IPS DF 6.9 (cell line): ENCODE results near the gene PITPNM2.

Experiments
- DNase-seq: peaks from one replicate; pipeline ENCODE4 v3.0.0-alpha.2; 2013; ENCODE audit warnings: low read depth, low spot score
- H3K27ac ChIP-seq: one replicate; pipeline ENCODE4 v1.5.1; 2013; ENCODE audit warnings: low read length, control low read depth
- H3K27me3 ChIP-seq: 2 replicates; pipeline ENCODE4 v1.6.1; 2013; ENCODE audit warnings: mild to moderate bottlenecking, low read length; ENCODE audit not compliant: control insufficient read depth, insufficient read depth
- H3K36me3 ChIP-seq: 2 replicates; pipeline ENCODE4 v1.6.1; 2013; ENCODE audit warnings: low read length; ENCODE audit not compliant: control insufficient read depth, insufficient read depth
- H3K4me1 ChIP-seq: 2 replicates; pipeline ENCODE4 v1.6.1; 2013; ENCODE audit warnings: low read length; ENCODE audit not compliant: control insufficient read depth, insufficient read depth
- H3K4me3 ChIP-seq: 2 replicates; pipeline ENCODE4 v1.5.1; 2013; ENCODE audit warnings: mild to moderate bottlenecking, low read length
- H3K9me3 ChIP-seq: 2 replicates; pipeline ENCODE4 v1.6.1; 2013; ENCODE audit warnings: low read length, inconsistent platforms; ENCODE audit not compliant: control insufficient read depth, insufficient read depth
- WGBS: extraction: QIAGEN DNeasy Blood & Tissue Kit; methylation state at CpG from one replicate; pipeline ENCODE4 v1.1.7; 2013; ENCODE audit warnings: mixed read lengths, missing lambda C conversion rate; ENCODE audit not compliant: insufficient read length, insufficient coverage; 5-methylcytosine and 5-hydroxymethylcytosine counted together

Gene PITPNM2

DNA sequence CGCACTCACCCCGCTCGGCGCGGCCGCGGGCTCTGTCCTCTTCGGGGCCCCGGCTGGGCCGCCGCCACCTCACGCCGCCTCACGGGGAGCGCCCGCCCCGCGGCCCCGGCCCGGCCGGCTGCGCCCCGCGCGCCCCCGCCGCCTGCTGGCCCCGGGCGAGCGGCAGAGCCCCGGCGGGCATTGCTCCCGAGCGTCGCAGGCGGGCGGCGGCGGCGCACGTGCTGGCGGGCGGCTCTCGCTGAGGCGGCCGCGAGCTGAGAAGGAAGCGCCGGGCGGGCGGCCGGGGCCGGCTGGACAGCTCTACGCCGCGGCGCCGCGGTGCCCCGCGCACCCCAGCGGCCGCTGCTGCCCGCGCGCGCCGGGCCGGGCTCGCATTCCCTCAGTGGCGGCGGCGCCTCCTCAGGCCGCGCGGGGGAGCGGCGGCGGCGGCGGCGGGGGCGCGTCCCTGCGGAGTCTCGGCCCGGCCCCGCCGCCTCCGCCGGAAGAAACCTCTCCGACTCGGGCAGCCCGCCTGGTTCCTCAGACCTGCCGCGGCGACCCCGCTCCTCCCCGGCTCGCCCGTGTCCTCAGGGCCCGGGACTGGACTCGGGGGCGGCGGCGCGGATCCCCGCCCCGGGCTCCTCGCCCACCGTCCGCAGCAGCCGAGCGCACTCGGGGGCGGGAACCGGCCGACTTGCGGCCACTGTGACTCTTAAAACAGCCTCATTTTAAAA lies at the start of gene PITPNM2:
PITPNM2 (minus strand) TSS at position 347 of the 713 bp plus-strand sequence. CDS start 116,500 bp downstream, outside the sequence.
- DNase-seq = no peak
- WGBS = no CpG with 5 or more reads among the region's 119 CpGs

DNA sequence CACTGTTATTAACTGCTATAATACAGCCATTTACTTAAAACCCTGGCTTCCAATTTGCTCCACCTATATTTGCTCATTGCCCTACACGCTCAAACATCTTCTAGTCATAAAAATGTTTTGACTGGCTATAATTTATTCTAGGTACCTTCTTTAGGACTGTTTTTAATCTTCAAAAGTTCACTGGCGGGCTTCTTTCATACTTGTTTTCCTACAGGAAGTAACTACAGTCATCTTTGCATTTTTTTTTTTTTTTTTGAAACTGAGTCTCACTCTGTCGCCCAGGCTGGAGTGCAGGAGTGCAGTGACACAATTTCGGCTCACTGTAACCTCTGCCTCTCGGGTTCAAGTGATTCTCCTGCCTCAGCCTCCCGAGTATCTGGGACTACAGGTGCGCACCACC lies 49.5 kb upstream of the PITPNM2 start:
- H3K36me3 ChIP-seq = 0 out of 2 replicates have a peak, but pooled peaks cover 3% of the 10 kb centered on the region

More for the DNA sequence above, at the start of gene PITPNM2:
- no peak within 1 kb of the TSS for H3K27ac ChIP-seq
- H3K9me3 ChIP-seq = no peaks in the 10 kb centered on the region
- peaks cover 2% of the 10 kb centered on the region; the same call in 1 of the 2 replicates for H3K4me1 ChIP-seq
- peaks cover 19% of the 10 kb centered on the region for H3K27me3 ChIP-seq
- peak within 1 kb of the TSS; percentile 66; the same call in 1 of the 2 replicates for H3K4me3 ChIP-seq
- no peaks in the 10 kb centered on the region for H3K36me3 ChIP-seq

DNA sequence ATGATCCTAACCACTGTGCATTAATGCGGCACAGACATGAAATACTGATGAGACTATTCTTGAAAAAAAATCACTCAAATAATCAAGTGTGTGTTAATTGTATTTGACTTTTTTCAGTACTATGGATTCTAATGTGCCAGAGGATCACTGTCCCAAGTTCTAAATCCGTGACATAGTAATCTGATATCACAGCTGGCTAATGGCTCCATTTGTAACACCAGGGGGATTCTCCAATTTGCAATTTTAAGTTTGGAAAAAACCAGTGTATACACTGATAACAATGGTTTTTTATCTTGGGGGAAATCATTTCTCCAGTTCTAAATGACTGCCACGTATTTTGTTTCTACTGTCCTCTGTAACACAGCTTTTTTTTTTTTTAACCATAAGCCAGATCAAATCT lies 49.0 kb upstream of the PITPNM2 start:
- DNase-seq = no peak
- no peaks in the 10 kb centered on the region for H3K9me3 ChIP-seq
- WGBS = no CpG with 5 or more reads among the region's 3 CpGs
- no peak overlapping the region for H3K4me3 ChIP-seq
- H3K36me3 ChIP-seq = 0 out of 2 replicates have a peak, but pooled peaks cover 3% of the 10 kb centered on the region
- H3K27me3 ChIP-seq = no peaks in the 10 kb centered on the region
- H3K4me1 ChIP-seq = no peaks in the 10 kb centered on the region
- no peak overlapping the region for H3K27ac ChIP-seq

More for the DNA sequence above, 49.5 kb upstream of the PITPNM2 start:
- H3K9me3 ChIP-seq = no peaks in the 10 kb centered on the region
- no peaks in the 10 kb centered on the region for H3K27me3 ChIP-seq
- DNase-seq = no peak
- no CpG with 5 or more reads among the region's 7 CpGs for WGBS
- no peaks in the 10 kb centered on the region for H3K4me1 ChIP-seq
- H3K4me3 ChIP-seq = no peak overlapping the region
- no peak overlapping the region for H3K27ac ChIP-seq

DNA sequence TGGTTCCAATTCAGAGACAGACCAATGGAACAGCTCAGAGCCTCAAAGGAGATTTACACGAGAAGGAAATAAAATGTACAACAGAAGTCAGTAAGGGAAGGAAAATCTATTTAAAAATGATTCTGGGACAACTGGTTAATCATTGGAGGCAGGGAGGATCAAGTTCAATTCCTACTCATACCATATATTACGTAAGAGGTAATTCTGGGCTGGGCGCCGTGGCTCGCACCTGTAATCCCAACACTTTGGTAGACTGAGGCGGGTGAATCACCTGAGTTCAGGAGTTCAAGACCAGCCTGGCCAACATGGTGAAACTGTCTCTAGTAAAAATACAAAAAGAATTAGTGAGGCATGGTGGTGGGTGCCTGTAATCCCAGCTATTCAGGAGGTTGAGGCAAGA lies 36.7 kb upstream of the PITPNM2 start:
- H3K4me1 ChIP-seq = no peaks in the 10 kb centered on the region
- no peaks in the 10 kb centered on the region for H3K9me3 ChIP-seq
- no peak overlapping the region for H3K27ac ChIP-seq
- H3K4me3 ChIP-seq = no peak overlapping the region
- no CpG with 5 or more reads among the region's 6 CpGs for WGBS
- H3K36me3 ChIP-seq = no peaks in the 10 kb centered on the region
- no peaks in the 10 kb centered on the region for H3K27me3 ChIP-seq
- DNase-seq = no peak

DNA sequence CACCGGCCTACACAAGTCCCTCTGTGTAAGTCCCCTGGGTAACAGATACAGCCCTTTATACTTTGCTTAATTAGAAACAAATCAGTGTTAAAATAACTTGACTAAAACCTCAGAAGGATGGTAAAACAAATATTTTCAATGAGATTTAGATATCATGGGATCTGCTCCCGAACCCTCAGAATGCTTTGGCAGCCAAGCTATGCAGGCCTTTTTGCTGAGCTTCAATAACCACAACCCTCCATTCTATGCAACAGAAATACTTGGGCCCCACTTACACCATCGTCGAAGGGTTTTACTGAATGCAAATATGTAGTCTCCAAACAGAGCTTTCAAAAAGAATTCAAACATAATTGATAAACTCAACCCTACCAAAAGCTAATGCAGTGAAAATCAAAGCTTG lies 29.3 kb upstream of the PITPNM2 start:
- Histone ChIP-seq H3K27me3 (no peaks in the 10 kb centered on the region), H3K36me3 (peaks cover 2% of the 10 kb centered on the region; the same call in 1 of the 2 replicates), H3K4me3 (no peak overlapping the region), H3K9me3 (no peaks in the 10 kb centered on the region), H3K27ac (no peak overlapping the region), H3K4me1 (no peaks in the 10 kb centered on the region)
- no CpG with 5 or more reads among the region's 4 CpGs for WGBS
- DNase-seq = no peak

DNA sequence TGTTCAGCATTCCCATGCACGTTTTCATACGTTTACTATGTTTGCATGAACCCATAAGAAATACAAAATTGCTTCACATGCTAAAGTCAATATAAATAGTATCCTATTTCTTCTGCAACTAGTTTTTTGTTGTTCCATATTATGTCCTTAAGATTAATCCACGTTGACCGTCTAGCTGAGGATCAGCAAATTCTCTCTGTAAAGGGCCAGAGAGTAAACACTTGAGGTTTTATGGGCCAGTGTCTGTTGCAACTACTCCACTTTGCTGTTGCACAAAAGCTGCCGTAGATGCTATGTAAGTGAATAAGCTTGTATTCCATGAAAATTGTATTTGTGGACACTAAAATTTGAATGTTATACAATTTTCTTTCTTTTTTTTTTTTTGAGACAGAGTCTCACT lies 21.1 kb upstream of the PITPNM2 start:
- Histone ChIP-seq H3K4me1 (no peaks in the 10 kb centered on the region), H3K36me3 (no peaks in the 10 kb centered on the region), H3K9me3 (no peaks in the 10 kb centered on the region), H3K27me3 (no peaks in the 10 kb centered on the region), H3K27ac (no peak overlapping the region), H3K4me3 (no peak overlapping the region)
- DNase-seq = no peak
- WGBS = no CpG with 5 or more reads among the region's 5 CpGs

DNA sequence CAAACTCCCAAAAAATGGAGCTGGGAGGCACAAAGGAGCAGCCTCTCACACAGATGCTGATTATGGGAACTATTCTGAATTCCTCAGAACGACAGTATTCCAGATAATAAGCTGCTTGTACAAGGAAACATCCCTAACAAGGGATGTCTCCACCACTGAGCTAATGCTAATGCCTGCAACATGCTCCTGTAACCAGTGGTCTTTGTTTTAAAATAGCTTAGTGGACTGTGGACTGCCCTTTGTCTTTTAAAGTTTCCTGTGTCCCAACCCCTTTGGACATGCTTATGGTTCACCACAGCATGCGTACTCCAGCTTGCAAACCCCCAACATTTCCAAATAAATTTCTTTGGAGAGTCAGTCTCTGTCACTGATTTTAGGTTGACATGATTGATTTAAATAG lies 16.4 kb upstream of the PITPNM2 start:
- WGBS = no CpG with 5 or more reads among the region's 2 CpGs
- no peak for DNase-seq
- no peak overlapping the region for H3K4me3 ChIP-seq
- H3K36me3 ChIP-seq = no peaks in the 10 kb centered on the region
- no peaks in the 10 kb centered on the region for H3K9me3 ChIP-seq
- H3K4me1 ChIP-seq = no peaks in the 10 kb centered on the region
- H3K27ac ChIP-seq = no peak overlapping the region
- H3K27me3 ChIP-seq = no peaks in the 10 kb centered on the region

DNA sequence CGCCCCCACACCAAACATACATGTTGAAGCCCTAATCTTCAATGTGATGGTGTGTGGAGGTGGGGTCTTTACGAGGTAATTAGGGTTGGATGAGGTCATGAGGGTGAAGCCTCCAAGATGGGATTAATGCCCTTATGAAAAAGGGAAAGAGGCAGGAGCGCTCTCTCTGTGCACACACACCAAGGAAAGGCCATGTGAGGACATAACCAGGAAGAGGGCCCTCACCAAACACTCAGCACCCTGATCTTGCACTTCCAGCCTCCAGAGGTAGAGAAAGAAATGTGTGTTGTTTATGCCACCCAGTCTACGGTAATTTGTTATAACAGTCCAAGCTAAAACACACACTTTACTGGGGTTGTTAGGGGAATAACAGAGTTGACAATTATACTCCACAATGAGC lies 14.6 kb upstream of the PITPNM2 start:
- DNase-seq = no peak
- WGBS = no CpG with 5 or more reads among the region's 4 CpGs
- H3K27me3 ChIP-seq = no peaks in the 10 kb centered on the region
- no peaks in the 10 kb centered on the region for H3K4me1 ChIP-seq
- H3K36me3 ChIP-seq = no peaks in the 10 kb centered on the region
- H3K27ac ChIP-seq = no peak overlapping the region
- H3K4me3 ChIP-seq = no peak overlapping the region
- no peaks in the 10 kb centered on the region for H3K9me3 ChIP-seq

DNA sequence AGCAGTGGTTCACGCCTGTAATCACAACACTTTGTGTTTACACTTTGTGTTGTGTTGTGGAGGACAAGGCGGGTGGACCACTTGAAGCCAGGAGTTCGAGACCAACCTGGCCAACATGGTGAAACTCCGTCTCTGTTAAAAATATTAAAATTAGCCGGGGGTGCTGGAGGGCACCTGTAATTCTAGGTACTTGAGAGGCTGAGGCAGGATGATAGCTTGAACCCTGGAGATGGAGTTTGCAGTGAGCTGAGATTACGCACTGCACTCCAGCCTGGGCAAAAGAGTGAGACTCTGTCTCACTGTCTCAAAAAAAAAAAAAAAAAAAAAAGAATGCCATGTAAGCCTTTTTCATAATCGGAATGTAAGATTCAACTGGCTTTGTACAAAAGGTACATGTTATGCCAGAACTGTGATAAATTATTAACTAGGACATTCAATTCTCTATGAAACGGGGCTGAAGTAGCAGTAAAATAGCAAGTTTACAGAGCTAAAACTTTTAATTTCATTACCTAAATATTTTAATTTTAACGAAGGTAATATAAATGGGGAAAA lies 13.9 kb upstream of the PITPNM2 start:
- WGBS = no CpG with 5 or more reads among the region's 9 CpGs
- Histone ChIP-seq H3K36me3 (no peaks in the 10 kb centered on the region), H3K4me1 (no peaks in the 10 kb centered on the region), H3K4me3 (no peak overlapping the region), H3K27ac (no peak overlapping the region), H3K9me3 (no peaks in the 10 kb centered on the region), H3K27me3 (no peaks in the 10 kb centered on the region)
- DNase-seq = no peak

DNA sequence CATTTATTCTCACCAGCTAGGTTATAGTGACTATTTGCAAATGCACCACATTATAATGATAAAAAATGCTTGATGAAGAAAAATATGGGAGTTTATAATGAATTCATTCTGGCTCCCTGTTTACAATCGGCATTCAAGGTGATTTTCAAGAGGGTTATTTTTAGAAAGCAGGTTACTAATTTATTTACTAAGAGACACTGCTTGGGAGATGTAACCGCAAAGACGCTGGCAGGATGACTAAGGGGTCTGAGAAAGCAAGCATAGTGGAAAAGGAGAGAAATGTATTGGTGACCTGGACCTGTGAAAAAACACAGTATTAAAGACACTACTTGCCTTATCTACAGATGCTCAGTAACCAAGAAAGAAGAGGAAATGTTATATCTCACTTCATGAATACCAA lies 13.3 kb upstream of the PITPNM2 start:
- no peak for DNase-seq
- H3K4me3 ChIP-seq = no peak overlapping the region

DNA sequence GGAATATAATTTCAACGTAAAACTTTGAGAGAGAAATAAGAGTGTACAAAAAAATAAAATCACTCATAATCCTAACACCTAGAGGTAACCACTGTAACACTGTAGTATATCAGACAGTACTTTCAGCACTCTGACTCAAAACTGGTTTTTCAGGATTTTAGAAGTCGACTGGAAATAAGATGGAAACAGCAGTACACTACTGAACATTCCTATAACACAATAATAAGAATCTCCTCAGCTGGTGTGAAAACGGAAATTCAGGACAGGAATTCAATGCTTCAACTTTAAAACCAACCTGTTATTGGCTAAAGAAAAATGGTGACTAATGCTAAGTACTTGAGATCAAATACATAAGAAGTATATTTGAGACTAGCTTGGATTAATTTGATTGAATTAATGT lies 12.3 kb upstream of the PITPNM2 start:
- DNase-seq = no peak
- no peaks in the 10 kb centered on the region for H3K27me3 ChIP-seq
- WGBS = no CpG with 5 or more reads among the region's 3 CpGs
- H3K9me3 ChIP-seq = no peaks in the 10 kb centered on the region
- H3K36me3 ChIP-seq = no peaks in the 10 kb centered on the region
- no peak overlapping the region for H3K4me3 ChIP-seq
- no peaks in the 10 kb centered on the region for H3K4me1 ChIP-seq
- H3K27ac ChIP-seq = no peak overlapping the region

More for the DNA sequence above, 13.3 kb upstream of the PITPNM2 start:
- H3K27ac ChIP-seq = no peak overlapping the region
- no peaks in the 10 kb centered on the region for H3K27me3 ChIP-seq
- H3K4me1 ChIP-seq = no peaks in the 10 kb centered on the region
- H3K9me3 ChIP-seq = no peaks in the 10 kb centered on the region
- no CpG with 5 or more reads among the region's 3 CpGs for WGBS
- no peaks in the 10 kb centered on the region for H3K36me3 ChIP-seq
